ENCODE measurements around the gene MYCL. TPM values are rescaled to one million over a fixed set of nuclear protein-coding genes. Genes with fewer than 3 reads are reported as not detected.
"Not testable (repeated sequence)": the region's sequence is repeated elsewhere in the genome, so short reads cannot be mapped to it uniquely, and the experiment has no call there.

Gene MYCL
- total RNA-seq, 4 donors from 2014 or later: 62.7 to 131 (median 95.1) TPM

GRCh38 chr1:39925721-39926342, 24.1 kb upstream of the MYCL start:
- peaks cover 33% of the 10 kb centered on the region for H3K4me1 ChIP-seq
- TF ChIP-seq CTCF (IDR thresholded peaks at IDR 0.05) (no peak), POLR2A (IDR thresholded peaks at IDR 0.05) (no peak), POLR2AphosphoS5 (IDR thresholded peaks at IDR 0.05) (no peak), EP300 (IDR thresholded peaks at IDR 0.05) (no peak)
- 94% methylated on average over 2 of the region's 2 CpGs for WGBS
- no peaks in the 10 kb centered on the region for H3K36me3 ChIP-seq
- no peaks in the 10 kb centered on the region for H3K27me3 ChIP-seq
- H3K27ac ChIP-seq: no peak overlapping the region
- no peak for DNase-seq (ENCODE audit: low spot score in 2 of 2)
- H3K4me3 ChIP-seq: no peak overlapping the region
- H3K9me3 ChIP-seq: no peaks in the 10 kb centered on the region

DNA sequence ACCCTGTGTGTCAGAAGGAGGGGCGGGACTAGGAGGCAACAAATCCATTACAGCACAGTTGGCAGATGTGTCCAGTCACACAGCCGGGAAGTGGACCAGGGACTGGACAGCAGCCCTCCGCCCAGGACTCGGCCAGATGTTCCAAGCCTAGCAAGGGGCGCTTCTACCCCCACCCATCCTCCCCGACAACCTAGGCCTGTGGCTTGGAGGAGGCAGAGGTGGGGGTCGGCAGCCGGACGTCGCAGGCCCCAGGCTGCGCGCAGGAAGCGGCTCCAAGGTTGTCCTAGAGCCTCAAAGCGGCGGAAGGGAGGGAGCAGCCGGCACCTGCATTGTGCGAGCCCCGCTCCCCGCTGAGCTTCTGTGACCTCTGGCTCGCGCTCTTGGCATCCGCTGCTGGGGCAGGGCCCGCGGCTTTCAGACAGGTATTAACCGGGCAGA, 20.6 kb upstream of the MYCL start:
- DNase-seq (ENCODE audit: low spot score in 2 of 2): no peak
- Histone ChIP-seq H3K27me3 (no peaks in the 10 kb centered on the region), H3K4me1 (peaks cover 26% of the 10 kb centered on the region), H3K36me3 (no peaks in the 10 kb centered on the region), H3K27ac (no peak overlapping the region), H3K9me3 (no peaks in the 10 kb centered on the region), H3K4me3 (peak overlapping the region; percentile 16)
- no peak for TF ChIP-seq EP300 (IDR thresholded peaks at IDR 0.05)
- TF ChIP-seq POLR2AphosphoS5 (IDR thresholded peaks at IDR 0.05): no peak
- TF ChIP-seq CTCF (IDR thresholded peaks at IDR 0.05): no peak
- TF ChIP-seq POLR2A (IDR thresholded peaks at IDR 0.05): no peak
- WGBS: 76% methylated on average over 18 of the region's 25 CpGs

- Histone ChIP-seq H3K27ac (no peak overlapping the region), H3K4me3 (no peak overlapping the region), H3K4me1 (peaks cover 12% of the 10 kb centered on the region), H3K27me3 (no peaks in the 10 kb centered on the region), H3K36me3 (no peaks in the 10 kb centered on the region), H3K9me3 (no peaks in the 10 kb centered on the region)
- no peak for DNase-seq (ENCODE audit: low spot score in 2 of 2)
- WGBS: 22% methylated on average over 3 of the region's 3 CpGs
- TF ChIP-seq POLR2AphosphoS5 (IDR thresholded peaks at IDR 0.05) (no peak), CTCF (IDR thresholded peaks at IDR 0.05) (peak; percentile 20 to 46), EP300 (IDR thresholded peaks at IDR 0.05) (no peak), POLR2A (IDR thresholded peaks at IDR 0.05) (no peak)
Measured at GRCh38 chr1:39919545-39919944, 17.8 kb upstream of the MYCL start.

DNA sequence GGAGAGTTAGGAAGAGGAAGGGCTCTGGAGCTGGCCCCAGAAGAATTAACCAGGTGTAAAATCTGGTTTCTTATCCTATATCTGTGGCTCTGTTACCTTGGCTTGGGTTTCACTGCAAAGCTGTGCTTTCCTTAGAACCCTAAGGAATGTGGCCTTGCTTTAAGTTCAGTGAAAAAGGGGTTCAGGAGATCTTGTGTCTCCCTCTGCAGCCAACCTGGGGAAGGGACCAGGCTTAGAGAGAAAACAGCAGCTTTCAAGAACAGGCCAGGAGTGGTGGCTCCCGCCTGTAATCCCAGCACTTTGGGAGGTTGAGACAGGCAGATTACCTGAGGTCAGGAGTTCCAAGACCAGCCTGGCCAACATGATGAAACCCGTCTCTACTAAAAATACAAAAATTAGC, 16.1 kb upstream of the MYCL start:
- WGBS: 87% methylated on average over 2 of the region's 2 CpGs
- peaks cover 12% of the 10 kb centered on the region for H3K4me1 ChIP-seq
- no peak for TF ChIP-seq POLR2AphosphoS5 (IDR thresholded peaks at IDR 0.05)
- TF ChIP-seq CTCF (IDR thresholded peaks at IDR 0.05): no peak
- no peak for TF ChIP-seq EP300 (IDR thresholded peaks at IDR 0.05)
- no peak for TF ChIP-seq POLR2A (IDR thresholded peaks at IDR 0.05)
- H3K4me3 ChIP-seq: no peak overlapping the region
- no peaks in the 10 kb centered on the region for H3K27me3 ChIP-seq
- no peaks in the 10 kb centered on the region for H3K9me3 ChIP-seq
- DNase-seq (ENCODE audit: low spot score in 2 of 2): no peak
- H3K36me3 ChIP-seq: no peaks in the 10 kb centered on the region
- no peak overlapping the region for H3K27ac ChIP-seq

GRCh38 chr1:39915499-39916129, 13.9 kb upstream of the MYCL start:
- peaks cover 3% of the 10 kb centered on the region for H3K4me1 ChIP-seq
- no peaks in the 10 kb centered on the region for H3K9me3 ChIP-seq
- no peaks in the 10 kb centered on the region for H3K36me3 ChIP-seq
- 79% methylated on average over 5 of the region's 6 CpGs for WGBS
- H3K27me3 ChIP-seq: no peaks in the 10 kb centered on the region
- H3K27ac ChIP-seq: no peak overlapping the region
- no peak for TF ChIP-seq POLR2AphosphoS5 (IDR thresholded peaks at IDR 0.05)
- DNase-seq (ENCODE audit: low spot score in 2 of 2): no peak
- H3K4me3 ChIP-seq: no peak overlapping the region

- DNase-seq (ENCODE audit: low spot score in 2 of 2); H3K4me3 ChIP-seq; H3K36me3 ChIP-seq; H3K27ac ChIP-seq; H3K27me3 ChIP-seq; H3K4me1 ChIP-seq; H3K9me3 ChIP-seq: not testable (repeated sequence)
- no CpG with 5 or more reads among the region's 30 CpGs for WGBS
Measured at GRCh38 chr1:39913136-39913535, 11.4 kb upstream of the MYCL start.

All from suprapubic skin (tissue), 4 donors.